PC-9 (cell line): ENCODE results near the gene JOSD1.

Experiments
- CTCF ChIP-seq: fragments of 200-600 bp; sonication (generic); conservative IDR thresholded peaks from 2 replicates; pipeline ENCODE4 v1.6.1; 2017; ENCODE audit warnings: mixed run types, antibody characterized with exemption, mild to moderate bottlenecking, moderate library complexity
- EZH2 ChIP-seq: fragments of 200-600 bp; sonication (generic); IDR thresholded peaks from 2 replicates; pipeline ENCODE4 v1.8.0; 2017; ENCODE audit warnings: antibody characterized with exemption, low read depth

GRCh38 chr22:38656256-38657044 lies 44.3 kb downstream of the JOSD1 start, which contains the start of the genes CBY1 and FAM227A:
- no peak for TF ChIP-seq CTCF
- TF ChIP-seq EZH2: no peak
